ENCODE measurements around the gene DUOXA2.

GRCh38 chr15:45094358-45094730 is 19.8 kb upstream of the DUOXA2 start:
- TF ChIP-seq CTCF (IDR thresholded peaks at IDR 0.05) (no peak), EP300 (IDR thresholded peaks at IDR 0.05) (no peak), POLR2A (IDR thresholded peaks at IDR 0.05) (no peak), POLR2AphosphoS5 (IDR thresholded peaks at IDR 0.05) (no peak)

All from gastroesophageal sphincter (tissue), 3 donors.